GM08714 (cell line): ENCODE results near the gene LRRC4C.

Source experiments
- H3K4me3 ChIP-seq: fragments of 200-500 bp; sonication (Bioruptor generic); 2 replicates; pipeline ENCODE4 v1.5.1; 2014; ENCODE audit warnings: mild to moderate bottlenecking, low read length, inconsistent platforms
- ZNF274 ChIP-seq: IDR thresholded peaks from 2 replicates; pipeline ENCODE4 v1.6.1; 2012; ENCODE audit warnings: mild to moderate bottlenecking, low read depth, low read length

The LRRC4C gene

DNA sequence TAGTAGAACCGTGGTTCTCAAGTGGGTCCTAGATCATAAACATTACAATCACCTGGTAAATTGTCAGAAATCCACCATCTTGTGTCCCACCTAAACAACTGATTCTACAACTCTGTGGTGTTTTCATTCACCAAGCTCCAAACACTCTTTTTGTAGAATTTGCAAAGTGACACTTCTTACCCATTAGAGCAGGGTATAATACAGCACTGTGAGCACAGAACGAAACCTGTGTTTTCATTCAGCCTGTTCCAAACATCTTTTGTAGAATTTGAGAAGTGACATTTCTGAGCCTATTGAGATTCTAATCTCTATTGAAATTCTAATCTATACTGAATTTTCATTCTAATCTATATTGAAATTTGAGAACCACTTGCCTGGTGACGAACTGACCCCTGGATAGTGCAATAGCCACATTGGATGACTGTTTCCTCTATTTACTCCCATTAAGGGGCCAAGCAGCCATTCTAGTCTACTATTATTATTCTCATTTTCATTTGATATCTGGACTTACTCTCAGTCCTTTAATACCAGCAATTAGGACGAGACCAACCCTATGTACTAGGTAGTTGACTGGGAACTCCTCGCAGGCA is 616.6 kb downstream of the LRRC4C start:
- no peak for TF ChIP-seq ZNF274
- no peak overlapping the region for H3K4me3 ChIP-seq

DNA sequence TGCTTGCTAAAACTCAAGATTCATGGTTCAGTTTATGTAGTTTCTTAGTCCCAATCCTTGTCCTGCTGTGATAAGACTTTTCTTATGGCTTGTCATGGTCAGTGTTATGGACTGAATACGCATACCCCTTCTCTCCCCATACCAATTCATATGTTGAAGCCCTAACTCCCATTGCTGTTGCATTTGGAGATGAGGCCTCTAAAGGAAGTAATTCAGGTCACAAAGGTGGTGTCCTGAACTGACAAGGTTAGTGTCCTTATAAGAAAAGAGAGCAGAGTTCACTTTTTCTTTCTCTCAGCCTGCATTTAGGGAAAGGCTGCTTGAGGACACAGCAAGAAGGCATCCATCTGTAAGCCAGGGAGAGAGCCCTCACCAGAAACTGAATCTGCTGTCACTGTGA is 618.2 kb downstream of the LRRC4C start:
- no peak overlapping the region for H3K4me3 ChIP-seq
- TF ChIP-seq ZNF274, result no peak

DNA sequence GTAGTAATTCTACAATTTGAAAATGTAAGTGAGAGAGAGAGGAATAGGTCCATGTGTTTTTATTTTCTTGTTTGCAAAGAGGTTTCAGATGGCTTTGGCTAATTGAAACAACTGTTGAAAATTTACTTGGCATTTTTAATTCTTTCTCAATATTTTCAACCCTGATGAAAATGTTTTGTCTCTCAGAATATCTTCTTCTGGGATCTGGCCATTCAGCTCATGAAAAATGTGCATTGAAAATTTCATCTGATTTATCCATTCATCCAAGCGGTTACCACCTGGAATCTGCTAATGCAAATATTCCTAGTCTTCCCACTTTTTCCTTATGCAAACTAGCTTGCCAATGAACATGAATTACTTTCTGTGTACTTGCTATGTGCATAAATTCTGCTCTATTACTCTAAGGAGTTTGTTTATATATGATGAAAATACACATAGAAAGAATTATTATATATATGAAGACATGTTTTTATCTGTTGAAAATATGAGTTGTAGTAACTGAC is 621.2 kb downstream of the LRRC4C start:
- no peak for TF ChIP-seq ZNF274
- H3K4me3 ChIP-seq, result no peak overlapping the region

DNA sequence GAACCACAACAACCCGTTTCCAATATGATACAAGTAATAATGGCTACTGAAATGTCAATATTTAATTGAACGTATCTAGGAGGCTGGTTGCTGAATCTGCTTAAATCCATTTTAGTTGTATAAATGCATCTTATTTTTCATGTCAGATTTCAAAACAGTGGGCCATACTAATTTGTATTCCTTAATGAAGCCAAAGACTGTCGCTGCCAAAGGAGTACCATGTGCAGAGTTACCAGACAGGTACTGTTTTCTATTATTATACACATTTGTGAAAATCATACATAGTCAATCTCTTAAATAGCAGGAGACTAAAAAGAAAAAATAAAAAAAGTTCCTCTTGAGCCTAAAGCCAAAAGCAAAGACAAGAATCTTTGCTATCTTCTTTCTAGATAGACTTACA is 632.3 kb downstream of the LRRC4C start:
- TF ChIP-seq ZNF274, result no peak
- H3K4me3 ChIP-seq, result no peak overlapping the region

DNA sequence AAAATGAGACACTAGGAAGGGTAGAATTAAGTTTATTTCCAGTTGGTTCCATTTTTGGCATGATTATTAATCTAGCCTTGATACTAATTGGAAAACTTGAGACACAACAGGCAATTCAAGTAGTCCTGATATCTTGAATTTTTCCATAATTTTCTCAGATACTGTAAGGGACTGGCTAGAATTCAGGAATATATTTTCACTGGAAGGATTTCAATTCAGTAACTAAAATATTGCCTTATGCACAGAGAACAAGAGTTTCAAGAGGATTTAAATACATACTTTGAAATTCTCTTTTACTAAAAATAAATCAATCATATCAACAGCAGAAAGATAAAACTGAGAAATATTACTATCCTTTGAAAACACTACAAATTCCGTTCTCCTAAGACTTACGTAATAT is 632.9 kb downstream of the LRRC4C start:
- TF ChIP-seq ZNF274, result no peak
- no peak overlapping the region for H3K4me3 ChIP-seq

DNA sequence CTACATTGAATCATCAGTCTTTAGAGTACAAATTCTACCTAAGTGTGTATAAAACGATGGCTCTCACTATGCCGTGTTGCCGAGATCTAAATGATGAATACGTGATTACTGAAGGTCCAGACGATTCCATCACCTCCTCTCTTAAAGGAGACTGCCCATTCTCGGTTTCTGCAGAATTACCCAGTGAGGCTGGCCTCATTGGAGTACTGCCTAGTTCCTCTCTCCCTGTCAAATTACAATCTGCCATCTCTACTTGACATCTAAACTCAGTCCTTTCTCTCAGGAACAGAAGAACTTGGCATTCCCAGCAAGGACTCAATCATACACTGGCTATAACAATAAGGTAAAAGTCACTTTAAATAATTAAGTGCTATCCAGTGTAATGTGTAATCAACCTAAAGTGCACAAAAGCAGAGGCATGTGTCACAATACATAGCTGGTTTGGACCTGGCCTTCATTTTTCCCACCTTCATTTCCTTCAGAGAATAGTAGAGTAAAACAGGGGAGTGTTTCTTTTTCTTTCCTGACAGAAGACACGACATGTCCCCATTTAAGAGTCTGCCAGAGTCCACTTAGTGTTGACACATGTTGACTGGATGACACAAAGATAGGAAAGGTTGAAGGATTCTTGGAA is 634.1 kb downstream of the LRRC4C start:
- TF ChIP-seq ZNF274, result no peak
- no peak overlapping the region for H3K4me3 ChIP-seq

DNA sequence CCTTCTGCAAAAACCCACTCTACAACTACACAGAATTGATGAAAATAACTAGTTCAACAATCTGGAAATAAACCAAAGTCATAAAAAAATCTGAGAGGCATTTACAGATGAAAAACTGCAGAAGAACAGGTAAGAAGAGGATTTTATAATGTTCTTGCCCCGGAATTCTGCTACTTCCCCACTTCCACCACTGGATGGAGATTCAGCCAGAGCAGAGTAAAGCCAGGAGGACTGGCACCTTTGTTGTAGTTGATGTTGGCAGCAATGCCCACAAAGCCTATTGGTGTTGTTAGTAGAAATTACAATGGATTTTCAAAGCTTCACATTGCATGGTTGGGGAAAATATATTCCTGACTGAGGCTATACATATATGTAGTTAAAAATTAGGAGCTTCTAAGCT is 640.2 kb downstream of the LRRC4C start:
- no peak overlapping the region for H3K4me3 ChIP-seq
- TF ChIP-seq ZNF274, result no peak

DNA sequence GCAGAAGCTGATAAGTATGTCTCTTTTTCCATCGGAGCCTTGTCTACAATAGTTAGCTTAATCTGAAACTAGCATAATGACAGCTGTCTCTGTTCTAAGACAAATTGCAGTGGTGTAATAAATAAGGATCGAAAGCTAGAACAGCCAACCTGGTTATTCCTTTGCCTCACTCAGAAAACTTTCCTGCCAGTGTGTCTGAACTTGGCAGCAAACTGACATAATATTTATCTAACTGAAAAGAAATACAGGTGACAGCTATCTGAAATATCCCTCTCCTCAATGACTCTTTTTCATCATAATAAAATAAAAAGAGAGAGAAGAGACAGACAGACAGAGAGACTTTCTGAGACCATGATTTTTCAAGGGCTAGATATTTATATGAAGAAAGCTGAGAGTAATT is 642.5 kb downstream of the LRRC4C start:
- no peak overlapping the region for H3K4me3 ChIP-seq
- no peak for TF ChIP-seq ZNF274

DNA sequence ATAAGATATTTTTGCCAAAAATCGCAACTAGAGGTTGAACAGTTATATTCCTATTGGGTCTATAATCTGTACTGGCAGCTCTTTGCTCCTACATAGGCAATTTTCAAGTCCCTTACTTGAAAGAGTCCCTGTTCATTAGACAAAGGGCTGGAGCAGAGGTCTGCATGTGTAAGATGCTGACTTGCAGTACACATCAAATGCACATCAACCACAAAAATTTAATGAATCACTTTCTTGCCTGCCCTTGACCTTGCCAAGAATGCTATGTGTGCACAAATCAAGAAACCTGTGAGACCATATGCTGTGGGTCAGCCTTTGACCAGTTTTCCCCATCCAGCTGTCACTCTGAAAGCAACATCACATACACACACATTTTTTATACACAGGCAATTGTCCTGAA is 661.5 kb downstream of the LRRC4C start:
- no peak for TF ChIP-seq ZNF274

DNA sequence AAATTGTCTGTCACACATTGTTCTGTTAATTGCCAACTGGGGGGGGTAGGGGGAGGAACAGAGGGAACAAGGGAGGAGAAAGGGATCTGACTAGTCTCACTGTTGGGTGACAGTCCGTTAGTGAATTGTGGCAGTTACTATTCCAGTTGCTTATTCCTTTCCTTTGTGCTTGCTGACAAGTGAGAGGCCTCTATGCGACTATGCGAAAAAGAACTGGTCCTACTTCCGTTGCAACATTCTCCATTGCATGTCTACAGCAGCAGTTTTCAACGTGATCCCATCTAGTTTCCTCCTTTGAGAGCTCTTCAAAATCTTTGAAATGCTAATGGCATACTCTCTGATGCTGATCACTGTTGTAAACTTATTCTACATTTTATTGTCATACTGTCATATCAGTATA is 672.2 kb downstream of the LRRC4C start:
- H3K4me3 ChIP-seq, result no peak overlapping the region
- TF ChIP-seq ZNF274, result no peak

More for the DNA sequence above, 661.5 kb downstream of the LRRC4C start:
- H3K4me3 ChIP-seq, result no peak overlapping the region

DNA sequence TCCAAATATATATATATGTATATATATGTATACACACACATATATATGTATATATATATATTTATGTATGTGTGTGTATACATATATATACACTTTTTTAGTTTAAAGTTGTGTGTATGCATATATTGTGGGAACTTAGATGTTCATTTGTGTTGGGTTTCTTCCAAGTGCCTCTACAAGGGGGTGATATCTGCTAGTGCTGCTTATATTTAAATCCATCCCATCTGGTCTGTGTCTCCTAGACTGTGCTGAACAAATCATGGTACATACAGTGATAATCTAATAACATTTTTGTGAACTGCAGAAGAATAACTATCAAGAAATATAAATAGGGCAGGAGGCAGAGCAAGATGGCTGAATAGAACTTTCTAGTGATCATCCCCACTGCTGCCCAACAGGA is 696.4 kb downstream of the LRRC4C start:
- TF ChIP-seq ZNF274, result no peak
- no peak overlapping the region for H3K4me3 ChIP-seq

DNA sequence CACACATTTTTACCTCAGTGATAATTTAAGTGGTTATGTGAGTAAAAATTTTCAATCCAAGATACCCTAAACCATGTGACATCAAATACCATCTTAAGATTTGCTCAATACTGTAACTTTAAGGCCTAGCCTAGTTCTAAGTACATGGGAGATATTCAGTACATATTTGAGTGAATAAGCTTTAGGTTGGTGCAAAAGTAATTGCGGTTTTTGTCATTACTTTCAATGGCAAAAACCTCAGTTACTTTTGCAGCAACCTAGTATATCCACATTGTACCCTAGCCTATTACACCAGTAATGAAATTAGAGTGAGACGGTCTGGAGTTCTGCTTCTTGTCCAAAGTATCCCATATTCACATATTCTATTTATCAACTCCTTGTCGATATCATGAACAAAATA is 700.1 kb downstream of the LRRC4C start:
- TF ChIP-seq ZNF274, result no peak
- H3K4me3 ChIP-seq, result no peak overlapping the region

DNA sequence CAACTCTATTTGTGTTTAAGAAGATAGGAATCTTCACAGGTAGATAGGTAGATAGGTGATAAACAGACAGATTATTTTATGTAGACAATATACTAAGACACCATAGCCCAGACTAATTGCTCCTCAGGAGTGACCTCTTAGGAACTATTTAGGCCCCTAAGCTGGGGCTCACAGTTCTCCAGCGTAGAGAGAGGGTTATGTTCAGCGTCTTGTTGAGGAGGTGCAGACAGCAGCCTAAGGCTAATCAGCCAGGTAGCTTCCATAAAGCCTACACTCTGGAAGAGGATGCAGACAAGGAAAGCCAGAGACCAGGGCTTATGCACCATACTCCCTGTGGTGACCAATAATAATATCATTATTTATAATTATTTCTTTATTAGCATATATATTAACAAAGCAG is 705.2 kb downstream of the LRRC4C start:
- no peak for TF ChIP-seq ZNF274

DNA sequence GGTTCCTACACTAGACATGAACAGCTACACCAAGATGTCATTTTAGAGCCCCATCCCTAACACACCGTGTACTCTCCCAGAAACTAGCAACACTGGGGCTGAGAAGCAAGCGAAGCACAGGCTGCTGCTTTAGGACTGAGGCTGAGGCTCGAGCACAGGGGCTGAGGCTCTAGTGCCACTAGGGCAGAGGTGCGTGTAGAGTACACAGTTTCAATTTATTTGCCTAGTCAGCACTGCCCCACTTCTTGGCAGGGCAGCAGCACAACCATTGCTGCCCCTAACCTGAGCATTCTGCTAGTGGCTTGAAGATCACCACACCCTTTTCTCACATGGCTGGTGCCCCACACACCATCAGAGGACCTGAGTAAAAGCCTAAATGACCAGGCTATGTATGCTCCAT is 713.2 kb downstream of the LRRC4C start:
- TF ChIP-seq ZNF274, result no peak

More for the DNA sequence above, 705.2 kb downstream of the LRRC4C start:
- no peak overlapping the region for H3K4me3 ChIP-seq

DNA sequence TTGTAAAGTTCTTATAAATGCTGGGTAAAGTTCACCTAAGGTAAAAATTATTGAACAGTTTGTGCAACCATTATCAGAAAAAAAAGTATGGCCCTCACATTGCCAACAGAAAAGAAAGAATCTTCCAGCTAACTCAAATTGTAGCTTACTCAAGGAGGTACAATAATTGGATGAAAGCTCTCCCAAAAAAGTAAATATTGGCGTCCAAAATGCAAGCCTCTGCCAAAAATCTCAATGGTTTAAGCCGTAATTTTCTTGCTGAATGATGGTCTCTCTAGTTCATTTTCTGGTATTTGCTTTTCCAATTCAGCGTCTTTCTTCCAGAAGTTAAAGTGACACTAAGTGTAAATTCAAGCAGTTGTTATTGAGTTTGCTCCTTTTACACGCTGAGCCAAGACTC is 727.3 kb downstream of the LRRC4C start:
- no peak overlapping the region for H3K4me3 ChIP-seq
- TF ChIP-seq ZNF274, result no peak

More for the DNA sequence above, 713.2 kb downstream of the LRRC4C start:
- H3K4me3 ChIP-seq, result no peak overlapping the region
